Kidney (tissue), 14 donors: Measurements from ENCODE around the gene PLXNB3. TPM values are rescaled to one million over a fixed set of nuclear protein-coding genes. Genes with fewer than 3 reads are reported as not detected.

Experiments
- DNase-seq, 5 donors: peaks; one replicate each; pipeline ENCODE4 v3.0.0-alpha.2; 2013 to 2020
- FAIRE-seq: peaks from 2 replicates; lab custom pipeline; 2012; peaks lifted over from hg19 to GRCh38; lab: Jason Lieb, UNC
- H3K27ac ChIP-seq, 2 donors: one replicate each; pipeline ENCODE4 v1.7.0; 2013; ENCODE audit warnings: low read depth in 2 of 2, low read length in 2 of 2, inconsistent platforms in 1 of 2
- H3K27me3 ChIP-seq: one replicate; pipeline ENCODE4 v1.7.1; 2013; ENCODE audit warnings: low read length, inconsistent platforms; ENCODE audit not compliant: control insufficient read depth, insufficient read depth
- H3K36me3 ChIP-seq, 3 donors: one replicate each; pipeline versions ENCODE4 v1.7.0 to v1.7.1; 2013; ENCODE audit warnings: low read length in 3 of 3, control low read depth in 1 of 3, inconsistent platforms in 1 of 3; ENCODE audit not compliant: insufficient read depth in 3 of 3, control insufficient read depth in 2 of 3
- H3K4me1 ChIP-seq, 3 donors: one replicate each; pipeline versions ENCODE4 v1.7.0 to v1.7.1; 2013; ENCODE audit warnings: low read length in 3 of 3, inconsistent platforms in 1 of 3, low read depth in 1 of 3; ENCODE audit not compliant: control insufficient read depth in 2 of 3, insufficient read depth in 2 of 3
- H3K4me3 ChIP-seq, 3 donors: one replicate each; pipeline versions ENCODE4 v1.7.0 to v1.8.1; 2013; ENCODE audit warnings: low read length in 3 of 3, control low read depth in 1 of 3, inconsistent platforms in 1 of 3
- H3K9ac ChIP-seq, 3 donors: one replicate each; pipeline versions ENCODE4 v1.7.0 to v1.7.1; 2013; ENCODE audit warnings: low read length in 3 of 3, control low read depth in 1 of 3, inconsistent platforms in 1 of 3
- H3K9me3 ChIP-seq, 3 donors: one replicate each; pipeline versions ENCODE4 v1.7.0 to v1.7.1; 2013; ENCODE audit warnings: low read length in 3 of 3, control low read depth in 1 of 3, inconsistent platforms in 1 of 3; ENCODE audit not compliant: control insufficient read depth in 2 of 3, insufficient read depth in 1 of 3
- intact Hi-C: fragments of 100-400 bp; cut with DNase I; formaldehyde crosslinking; loops from one replicate; pipeline ENCODE4 v1.11.1; 2022
- polyA plus RNA-seq: library from polyadenylated mRNA; stranded (reverse); fragments of 350-450 nt; fragmentation: Illumina TruSeq; extraction: RNeasy Lipid Tissue Mini Kit (QIAGEN cat#74804); gene quantifications from one replicate; pipeline ENCODE4 v1.2.3, GENCODE V29; 2014; ENCODE audit warnings: low read depth, low replicate concordance; ENCODE audit not compliant: insufficient read depth
- total RNA-seq: library from RNA; stranded (reverse); fragmentation: NEBNext Ultra II Directional; extraction: Animal tissue kit (Norgen Biotek cat#: 25700); gene quantifications from one replicate; pipeline ENCODE4 v1.2.1, GENCODE V29; 2021
- TF ChIP-seq, protein P1 (sequence below): IDR thresholded peaks from 3 replicates; pipeline ENCODE4 v1.5.1; 2012; ENCODE audit warnings: mild to moderate bottlenecking, moderate library complexity, borderline replicate concordance; ENCODE audit not compliant: insufficient read depth; ENCODE audit errors: extremely low read depth
- donor health status: control.
- donor health status: control.
- donor health status: control.
- donor health status: control.
- donor health status: control.
- donor health status: DM: yes; HTN: yes; CAD: no.
- donor health status: Normal renal cell carcinoma (clear cell type).

PLXNB3 gene
- total and polyA plus RNA-seq, 2 donors from 2014 or later = 2.2 to 5.6 TPM

DNA sequence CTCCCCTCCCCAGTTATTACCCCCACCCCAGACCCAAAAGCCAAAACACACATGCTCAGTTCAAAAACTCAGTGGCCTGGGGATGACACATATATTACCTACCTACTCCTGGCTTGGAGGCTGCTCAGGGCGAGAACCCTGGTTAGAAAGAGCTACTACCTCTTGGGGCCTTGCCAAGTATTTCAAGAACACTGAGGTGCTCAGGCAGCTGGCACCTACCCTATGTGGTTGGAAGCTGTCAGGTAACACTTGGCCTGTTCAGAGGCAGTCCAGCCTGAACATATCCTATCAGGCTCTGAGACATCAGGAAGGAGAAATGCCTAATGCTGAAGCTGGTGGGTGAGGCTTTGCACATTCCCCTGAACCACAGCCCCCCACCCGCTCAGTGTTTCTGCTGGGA is 44.8 kb upstream of the PLXNB3 start:
- Histone ChIP-seq H3K4me3 (no peak overlapping the region), H3K27me3 (no peaks in the 10 kb centered on the region), H3K27ac (no peak overlapping the region), H3K36me3 (peaks cover 2 to 27% (median 21%) of the 10 kb centered on the region in 3 donors), H3K4me1 (peaks cover 0 to 7% (median 0%) of the 10 kb centered on the region in 3 donors), H3K9ac (no peak overlapping the region), H3K9me3 (no peaks in the 10 kb centered on the region)
- intact Hi-C loops = no loop called here
- DNase-seq = peak in 1 of 5 donors; percentile 35
- TF ChIP-seq, protein P1, sequence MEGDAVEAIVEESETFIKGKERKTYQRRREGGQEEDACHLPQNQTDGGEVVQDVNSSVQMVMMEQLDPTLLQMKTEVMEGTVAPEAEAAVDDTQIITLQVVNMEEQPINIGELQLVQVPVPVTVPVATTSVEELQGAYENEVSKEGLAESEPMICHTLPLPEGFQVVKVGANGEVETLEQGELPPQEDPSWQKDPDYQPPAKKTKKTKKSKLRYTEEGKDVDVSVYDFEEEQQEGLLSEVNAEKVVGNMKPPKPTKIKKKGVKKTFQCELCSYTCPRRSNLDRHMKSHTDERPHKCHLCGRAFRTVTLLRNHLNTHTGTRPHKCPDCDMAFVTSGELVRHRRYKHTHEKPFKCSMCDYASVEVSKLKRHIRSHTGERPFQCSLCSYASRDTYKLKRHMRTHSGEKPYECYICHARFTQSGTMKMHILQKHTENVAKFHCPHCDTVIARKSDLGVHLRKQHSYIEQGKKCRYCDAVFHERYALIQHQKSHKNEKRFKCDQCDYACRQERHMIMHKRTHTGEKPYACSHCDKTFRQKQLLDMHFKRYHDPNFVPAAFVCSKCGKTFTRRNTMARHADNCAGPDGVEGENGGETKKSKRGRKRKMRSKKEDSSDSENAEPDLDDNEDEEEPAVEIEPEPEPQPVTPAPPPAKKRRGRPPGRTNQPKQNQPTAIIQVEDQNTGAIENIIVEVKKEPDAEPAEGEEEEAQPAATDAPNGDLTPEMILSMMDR = no peak
- FAIRE-seq = no peak

DNA sequence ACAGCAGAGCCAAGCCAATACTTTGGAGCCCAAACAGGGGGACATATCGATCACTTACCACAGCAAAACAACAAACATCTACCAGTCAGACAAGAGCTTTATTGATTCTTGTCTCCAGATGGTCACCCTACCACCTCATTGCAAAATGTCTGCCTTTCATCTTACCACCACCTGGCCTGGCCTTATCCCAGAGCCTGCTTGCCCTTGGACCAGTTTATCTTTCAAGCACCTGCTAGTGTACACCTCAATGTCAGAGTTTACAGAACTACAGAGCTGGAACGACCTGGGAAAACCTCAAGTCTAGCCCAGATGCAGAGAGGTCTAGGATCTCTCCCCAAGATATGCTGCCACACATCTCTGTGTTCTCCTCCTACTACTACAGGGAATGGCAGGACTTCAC is 44.3 kb upstream of the PLXNB3 start:
- FAIRE-seq (no peak), DNase-seq (peak in 1 of 5 donors; percentile 16)
- Histone ChIP-seq H3K36me3 (peaks cover 2 to 23% (median 17%) of the 10 kb centered on the region in 3 donors), H3K9me3 (no peaks in the 10 kb centered on the region), H3K27ac (no peak overlapping the region), H3K4me3 (no peak overlapping the region), H3K9ac (no peak overlapping the region), H3K4me1 (peaks cover 0 to 7% (median 0%) of the 10 kb centered on the region in 3 donors), H3K27me3 (no peaks in the 10 kb centered on the region)
- TF ChIP-seq, protein P1 = no peak
- intact Hi-C loops = no loop called here

GRCh38 chrX:153722704-153723350 is 41.2 kb upstream of the PLXNB3 start:
- FAIRE-seq = no peak
- Histone ChIP-seq H3K9ac (peak overlapping the region; percentile 3 to 32 (median 28)), H3K4me1 (peaks cover 0 to 34% (median 8%) of the 10 kb centered on the region in 3 donors), H3K36me3 (peaks cover 2 to 17% (median 11%) of the 10 kb centered on the region in 3 donors), H3K4me3 (peak overlapping the region; percentile 53 to 63 (median 58)), H3K27me3 (no peaks in the 10 kb centered on the region), H3K27ac (peak overlapping the region in 1 of 2 donors; percentile 72), H3K9me3 (no peaks in the 10 kb centered on the region)
- DNase-seq = peak in 1 of 5 donors; percentile 53
- intact Hi-C loops = no loop called here
- TF ChIP-seq, protein P1 = no peak
